Neural cell (in vitro differentiated cells): ENCODE measurements around the gene RELL2. TPM values are rescaled to one million over a fixed set of nuclear protein-coding genes. Genes with fewer than 3 reads are reported as not detected.

Source experiments
- H2AFZ ChIP-seq: fragments of 200-600, 300-800 bp; sonication (generic), shearing (Covaris generic); 2 replicates; pipeline ENCODE4 v1.6.0; 2014; ENCODE audit warnings: low read depth, mild to moderate bottlenecking, antibody characterized with exemption, low read length, moderate library complexity
- H3F3A ChIP-seq: fragments of 200-600 bp; shearing (Covaris generic); 2 replicates; pipeline ENCODE4 v1.6.1; 2016; ENCODE audit warnings: mild to moderate bottlenecking, moderate library complexity, mixed read lengths, antibody characterized with exemption, low read length; ENCODE audit not compliant: insufficient read depth, poor library complexity, severe bottlenecking
- H3K27ac ChIP-seq: fragments of 200-600, 300-800 bp; sonication (generic), shearing (Covaris generic); 2 replicates; pipeline ENCODE4 v1.5.1; 2014; ENCODE audit warnings: mild to moderate bottlenecking, low read length, moderate library complexity
- H3K27me3 ChIP-seq: fragments of 300-800, 200-600 bp; sonication (generic), shearing (Covaris generic); 2 replicates; pipeline ENCODE4 v1.6.0; 2014; ENCODE audit warnings: mild to moderate bottlenecking, low read depth, low read length, moderate library complexity; ENCODE audit not compliant: insufficient read depth
- H3K36me3 ChIP-seq: fragments of 300-800, 200-600 bp; sonication (generic), shearing (Covaris generic); 2 replicates; pipeline ENCODE4 v1.5.1; 2014; ENCODE audit warnings: mild to moderate bottlenecking, antibody characterized with exemption, low read length, moderate library complexity; ENCODE audit not compliant: insufficient read depth
- H3K4me2 ChIP-seq: fragments of 300-800, 200-600 bp; sonication (generic), shearing (Covaris generic); 2 replicates; pipeline ENCODE4 v1.6.0; 2014; ENCODE audit warnings: mild to moderate bottlenecking, low read length
- H3K4me3 ChIP-seq: fragments of 300-800, 200-600 bp; sonication (generic), shearing (Covaris generic); 2 replicates; pipeline ENCODE4 v1.5.1; 2014; ENCODE audit warnings: mild to moderate bottlenecking, low read length, moderate library complexity
- H3K79me2 ChIP-seq: fragments of 200-600 bp; shearing (Covaris generic); replicated peaks from 2 replicates; pipeline ENCODE4 v1.6.0; 2014; ENCODE audit warnings: mild to moderate bottlenecking, low read length, moderate library complexity; ENCODE audit not compliant: insufficient read depth
- H3K9ac ChIP-seq: fragments of 300-800, 200-600 bp; sonication (generic), shearing (Covaris generic); 2 replicates; pipeline ENCODE4 v1.6.1; 2016; ENCODE audit warnings: mild to moderate bottlenecking, low read length, mixed read lengths
- H3K9me2 ChIP-seq: fragments of 200-600 bp; shearing (Covaris generic); 2 replicates; pipeline ENCODE4 v1.6.1; 2016; ENCODE audit warnings: mild to moderate bottlenecking, low read length, mixed read lengths; ENCODE audit not compliant: insufficient read depth
- H3K9me3 ChIP-seq: fragments of 200-600, 300-800 bp; sonication (generic), shearing (Covaris generic); 2 replicates; pipeline ENCODE4 v1.6.1; 2016; ENCODE audit warnings: mild to moderate bottlenecking, mixed run types, low read length, moderate library complexity, mixed read lengths
- H4K20me1 ChIP-seq: fragments of 200-600 bp; shearing (Covaris generic); 2 replicates; pipeline ENCODE4 v1.6.1; 2016; ENCODE audit warnings: mild to moderate bottlenecking, mixed run types; ENCODE audit not compliant: insufficient read depth
- EP300 ChIP-seq: fragments of 450-650 bp; conservative IDR thresholded peaks from 2 replicates; pipeline ENCODE4 v1.6.1; 2014; ENCODE audit warnings: antibody characterized with exemption, mild to moderate bottlenecking, moderate library complexity; ENCODE audit not compliant: poor library complexity, severe bottlenecking
- EZH2 ChIP-seq: fragments of 200-600, 300-800 bp; shearing (Covaris generic), sonication (generic); IDR thresholded peaks from 2 replicates; pipeline ENCODE4 v1.6.1; 2014; ENCODE audit warnings: antibody characterized with exemption, low read length, borderline replicate concordance, mild to moderate bottlenecking; ENCODE audit not compliant: insufficient read depth, poor library complexity, severe bottlenecking
- MXI1 ChIP-seq: fragments of 450-650 bp; conservative IDR thresholded peaks from 2 replicates; pipeline ENCODE4 v1.6.1; 2014; ENCODE audit warnings: antibody characterized with exemption, mild to moderate bottlenecking; ENCODE audit not compliant: poor library complexity, severe bottlenecking
- POLR2AphosphoS5 ChIP-seq: IDR thresholded peaks from 2 replicates; pipeline ENCODE4 v1.6.1; 2012
- SMC3 ChIP-seq: fragments of 450-650 bp; conservative IDR thresholded peaks from 2 replicates; pipeline ENCODE4 v1.6.1; 2014; ENCODE audit warnings: antibody characterized with exemption, mild to moderate bottlenecking, moderate library complexity; ENCODE audit not compliant: poor library complexity
- TAF1 ChIP-seq: IDR thresholded peaks from 2 replicates; pipeline ENCODE4 v1.6.1; 2012; ENCODE audit warnings: low read depth
- polyA plus RNA-seq: library from polyadenylated mRNA; depleted of rRNA; stranded (reverse); fragments of >200 nt; gene quantifications from 2 replicates; pipeline ENCODE4 v1.2.3, GENCODE V29; 2014
- TF ChIP-seq, protein P1 (sequence below): fragments of 450-650 bp; IDR thresholded peaks from 2 replicates; pipeline ENCODE4 v1.5.1; 2014; ENCODE audit warnings: antibody characterized with exemption, mild to moderate bottlenecking, moderate library complexity; ENCODE audit not compliant: poor library complexity, severe bottlenecking
- TF ChIP-seq, protein P2 (sequence below): IDR thresholded peaks from 2 replicates; pipeline ENCODE4 v1.6.1; 2012; ENCODE audit warnings: borderline replicate concordance

The RELL2 gene
- polyA plus RNA-seq, 1 donor from 2014 or later = 44.9 TPM

DNA sequence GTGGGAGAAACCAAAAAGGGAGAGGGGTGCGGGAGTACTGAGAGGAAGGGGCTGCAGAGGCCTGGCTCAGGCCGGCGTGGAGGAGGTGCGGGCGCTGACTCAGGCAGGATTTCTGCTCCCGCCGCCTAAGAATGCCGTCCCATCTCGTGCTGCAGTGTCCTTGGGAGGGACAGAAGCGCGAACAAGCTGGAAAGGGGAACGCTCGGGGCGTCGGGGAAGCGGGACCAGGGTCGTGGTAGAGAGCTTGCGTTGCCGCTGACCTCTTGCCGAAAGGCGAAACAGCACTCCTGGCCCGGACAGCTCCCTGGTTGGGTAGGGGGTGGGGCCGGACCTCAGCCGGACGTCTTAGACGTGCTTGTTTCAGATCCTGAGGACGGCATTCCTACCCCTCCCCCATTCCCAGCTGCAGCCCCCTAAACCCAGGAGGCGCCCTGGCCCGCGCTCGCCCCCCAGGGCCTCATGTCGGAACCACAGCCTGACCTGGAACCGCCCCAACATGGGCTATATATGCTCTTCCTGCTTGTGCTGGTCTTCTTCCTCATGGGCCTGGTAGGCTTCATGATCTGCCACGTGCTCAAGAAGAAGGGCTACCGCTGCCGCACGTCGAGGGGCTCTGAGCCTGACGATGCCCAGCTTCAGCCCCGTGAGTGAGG, 1.1 kb downstream of the RELL2 start:
- Histone ChIP-seq H3K27me3 (no peaks in the 10 kb centered on the region), H3F3A (no peaks in the 10 kb centered on the region), H3K4me2 (peak overlapping the region; percentile 62), H3K4me3 (peak overlapping the region; percentile 83), H3K9me2 (no peaks in the 10 kb centered on the region), H4K20me1 (no peaks in the 10 kb centered on the region), H3K36me3 (peaks cover 2% of the 10 kb centered on the region), H3K9ac (peak overlapping the region; percentile 88), H2AFZ (peak overlapping the region; percentile 73), H3K27ac (peak overlapping the region; percentile 77), H3K9me3 (no peaks in the 10 kb centered on the region), H3K79me2 (peaks cover 25% of the 10 kb centered on the region)
- TF ChIP-seq TAF1 = no peak
- TF ChIP-seq POLR2AphosphoS5 = no peak
- TF ChIP-seq, protein P1, sequence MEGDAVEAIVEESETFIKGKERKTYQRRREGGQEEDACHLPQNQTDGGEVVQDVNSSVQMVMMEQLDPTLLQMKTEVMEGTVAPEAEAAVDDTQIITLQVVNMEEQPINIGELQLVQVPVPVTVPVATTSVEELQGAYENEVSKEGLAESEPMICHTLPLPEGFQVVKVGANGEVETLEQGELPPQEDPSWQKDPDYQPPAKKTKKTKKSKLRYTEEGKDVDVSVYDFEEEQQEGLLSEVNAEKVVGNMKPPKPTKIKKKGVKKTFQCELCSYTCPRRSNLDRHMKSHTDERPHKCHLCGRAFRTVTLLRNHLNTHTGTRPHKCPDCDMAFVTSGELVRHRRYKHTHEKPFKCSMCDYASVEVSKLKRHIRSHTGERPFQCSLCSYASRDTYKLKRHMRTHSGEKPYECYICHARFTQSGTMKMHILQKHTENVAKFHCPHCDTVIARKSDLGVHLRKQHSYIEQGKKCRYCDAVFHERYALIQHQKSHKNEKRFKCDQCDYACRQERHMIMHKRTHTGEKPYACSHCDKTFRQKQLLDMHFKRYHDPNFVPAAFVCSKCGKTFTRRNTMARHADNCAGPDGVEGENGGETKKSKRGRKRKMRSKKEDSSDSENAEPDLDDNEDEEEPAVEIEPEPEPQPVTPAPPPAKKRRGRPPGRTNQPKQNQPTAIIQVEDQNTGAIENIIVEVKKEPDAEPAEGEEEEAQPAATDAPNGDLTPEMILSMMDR = peak; percentile 60

DNA sequence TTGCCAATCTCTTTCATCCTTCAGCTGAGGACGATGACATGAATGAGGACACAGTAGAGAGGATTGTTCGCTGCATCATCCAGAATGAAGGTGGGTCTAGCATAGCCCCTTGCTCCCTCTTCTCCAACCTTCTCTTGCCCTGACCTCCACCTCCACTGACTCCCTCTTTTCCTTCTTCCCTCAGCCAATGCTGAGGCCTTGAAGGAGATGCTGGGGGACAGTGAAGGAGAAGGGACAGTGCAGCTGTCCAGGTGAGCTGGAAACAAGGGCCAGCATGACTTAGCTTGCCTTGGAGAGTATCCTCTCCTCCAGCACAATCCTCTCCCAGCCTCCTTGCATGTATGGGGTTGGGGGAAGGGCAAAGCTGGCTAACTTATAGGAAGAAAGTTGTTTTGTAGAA, 2.0 kb downstream of the RELL2 start:
- Histone ChIP-seq H3K36me3 (no peaks in the 10 kb centered on the region), H3K27me3 (no peaks in the 10 kb centered on the region), H3K9me3 (no peaks in the 10 kb centered on the region), H3F3A (no peaks in the 10 kb centered on the region), H3K27ac (no peak overlapping the region), H3K9ac (no peak overlapping the region), H4K20me1 (no peaks in the 10 kb centered on the region), H2AFZ (no peak overlapping the region), H3K9me2 (no peaks in the 10 kb centered on the region), H3K79me2 (peaks cover 25% of the 10 kb centered on the region), H3K4me3 (peak overlapping the region; percentile 83), H3K4me2 (no peak overlapping the region)
- TF ChIP-seq SMC3 = no peak
- no peak for TF ChIP-seq MXI1

DNA sequence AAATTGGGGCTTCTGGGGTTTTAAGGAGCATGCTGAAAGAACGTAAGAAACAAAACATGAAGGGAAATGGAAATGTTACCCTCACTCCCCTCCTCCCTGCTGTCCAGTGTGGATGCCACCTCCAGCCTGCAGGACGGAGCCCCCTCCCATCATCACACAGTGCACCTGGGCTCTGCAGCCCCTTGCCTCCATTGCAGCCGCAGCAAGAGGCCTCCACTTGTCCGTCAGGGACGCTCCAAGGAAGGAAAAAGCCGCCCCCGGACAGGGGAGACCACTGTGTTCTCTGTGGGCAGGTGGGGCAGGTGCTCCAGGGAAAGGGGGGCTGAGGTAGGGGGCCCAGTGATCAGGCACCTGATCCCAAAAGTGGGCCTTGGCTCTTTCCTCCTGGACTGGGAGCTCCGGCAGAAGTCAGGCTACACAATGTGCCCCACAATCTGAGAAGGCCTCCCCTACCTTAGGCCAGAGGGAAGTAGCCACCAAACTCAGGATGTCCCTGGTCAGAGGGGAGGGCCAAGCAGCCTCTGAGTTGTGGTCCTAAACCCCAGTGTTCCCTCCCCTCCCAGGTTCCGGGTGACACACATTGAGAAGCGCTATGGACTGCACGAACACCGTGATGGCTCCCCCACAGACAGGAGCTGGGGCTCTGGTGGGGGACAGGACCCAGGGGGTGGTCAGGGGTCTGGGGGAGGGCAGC, 2.7 kb downstream of the RELL2 start:
- H4K20me1 ChIP-seq = no peaks in the 10 kb centered on the region
- H3K27me3 ChIP-seq = no peaks in the 10 kb centered on the region
- no peak overlapping the region for H3K4me2 ChIP-seq
- H3K9me2 ChIP-seq = no peaks in the 10 kb centered on the region
- H3K27ac ChIP-seq = no peak overlapping the region
- no peaks in the 10 kb centered on the region for H3K36me3 ChIP-seq
- H3K9me3 ChIP-seq = no peaks in the 10 kb centered on the region
- TF ChIP-seq, protein P2, sequence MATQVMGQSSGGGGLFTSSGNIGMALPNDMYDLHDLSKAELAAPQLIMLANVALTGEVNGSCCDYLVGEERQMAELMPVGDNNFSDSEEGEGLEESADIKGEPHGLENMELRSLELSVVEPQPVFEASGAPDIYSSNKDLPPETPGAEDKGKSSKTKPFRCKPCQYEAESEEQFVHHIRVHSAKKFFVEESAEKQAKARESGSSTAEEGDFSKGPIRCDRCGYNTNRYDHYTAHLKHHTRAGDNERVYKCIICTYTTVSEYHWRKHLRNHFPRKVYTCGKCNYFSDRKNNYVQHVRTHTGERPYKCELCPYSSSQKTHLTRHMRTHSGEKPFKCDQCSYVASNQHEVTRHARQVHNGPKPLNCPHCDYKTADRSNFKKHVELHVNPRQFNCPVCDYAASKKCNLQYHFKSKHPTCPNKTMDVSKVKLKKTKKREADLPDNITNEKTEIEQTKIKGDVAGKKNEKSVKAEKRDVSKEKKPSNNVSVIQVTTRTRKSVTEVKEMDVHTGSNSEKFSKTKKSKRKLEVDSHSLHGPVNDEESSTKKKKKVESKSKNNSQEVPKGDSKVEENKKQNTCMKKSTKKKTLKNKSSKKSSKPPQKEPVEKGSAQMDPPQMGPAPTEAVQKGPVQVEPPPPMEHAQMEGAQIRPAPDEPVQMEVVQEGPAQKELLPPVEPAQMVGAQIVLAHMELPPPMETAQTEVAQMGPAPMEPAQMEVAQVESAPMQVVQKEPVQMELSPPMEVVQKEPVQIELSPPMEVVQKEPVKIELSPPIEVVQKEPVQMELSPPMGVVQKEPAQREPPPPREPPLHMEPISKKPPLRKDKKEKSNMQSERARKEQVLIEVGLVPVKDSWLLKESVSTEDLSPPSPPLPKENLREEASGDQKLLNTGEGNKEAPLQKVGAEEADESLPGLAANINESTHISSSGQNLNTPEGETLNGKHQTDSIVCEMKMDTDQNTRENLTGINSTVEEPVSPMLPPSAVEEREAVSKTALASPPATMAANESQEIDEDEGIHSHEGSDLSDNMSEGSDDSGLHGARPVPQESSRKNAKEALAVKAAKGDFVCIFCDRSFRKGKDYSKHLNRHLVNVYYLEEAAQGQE = no peak
- TF ChIP-seq TAF1 (no peak), EZH2 (no peak), EP300 (no peak)
- H3K4me3 ChIP-seq = no peak overlapping the region
- no peak overlapping the region for H3K9ac ChIP-seq
- H2AFZ ChIP-seq = no peak overlapping the region
- peaks cover 21% of the 10 kb centered on the region for H3K79me2 ChIP-seq
- H3F3A ChIP-seq = no peaks in the 10 kb centered on the region
